Measurements from ENCODE around the gene LAGE3. TPM values are rescaled to one million over a fixed set of nuclear protein-coding genes. Genes with fewer than 3 reads are reported as not detected.
A peak's percentile ranks its signal among the peaks of the same experiment; 100 is the strongest.

Gene LAGE3
- total RNA-seq, 2 donors from 2014 or later = 20.2 to 27.4 TPM

- peak overlapping the region in 3 of 4 donors; percentile 46 to 61 (median 49) for H3K27ac ChIP-seq
These were observed 19.9 kb downstream of the LAGE3 start for GRCh38 chrX:154458954-154459778.

GRCh38 chrX:154458116-154458953, 20.7 kb downstream of the LAGE3 start, which contains the start of gene PLXNA3:
TSS of gene PLXNA3 (plus strand) at chrX:154458281. CDS start at chrX:154460184, 1,903 bp downstream.
- peak within 1 kb of the TSS; percentile 17 to 61 (median 48) for H3K27ac ChIP-seq

More at GRCh38 chrX:154458954-154459778, 19.9 kb downstream of the LAGE3 start:
- H3K4me1 ChIP-seq = no peaks in the 10 kb centered on the region
- no peaks in the 10 kb centered on the region for H3K36me3 ChIP-seq (replicated peaks in 1 of 2; ENCODE audit: insufficient read depth in 1 of 2, low read depth in 2 of 2)
- DNase-seq = peak in 2 of 4 donors; percentile 48 to 54
- no peaks in the 10 kb centered on the region for H3K9me3 ChIP-seq
- peak overlapping the region in 1 of 2 donors; percentile 15 for H3K4me3 ChIP-seq
- 24 to 58% methylated on average over 7 to 11 of the region's 15 CpGs for WGBS, 2 donors
- intact Hi-C loops (cut with DNase I) = no loop called here
- peak; percentile 52 for ATAC-seq
- no peak for TF ChIP-seq POLR2A (IDR thresholded peaks at IDR 0.05)
- TF ChIP-seq, protein P1, sequence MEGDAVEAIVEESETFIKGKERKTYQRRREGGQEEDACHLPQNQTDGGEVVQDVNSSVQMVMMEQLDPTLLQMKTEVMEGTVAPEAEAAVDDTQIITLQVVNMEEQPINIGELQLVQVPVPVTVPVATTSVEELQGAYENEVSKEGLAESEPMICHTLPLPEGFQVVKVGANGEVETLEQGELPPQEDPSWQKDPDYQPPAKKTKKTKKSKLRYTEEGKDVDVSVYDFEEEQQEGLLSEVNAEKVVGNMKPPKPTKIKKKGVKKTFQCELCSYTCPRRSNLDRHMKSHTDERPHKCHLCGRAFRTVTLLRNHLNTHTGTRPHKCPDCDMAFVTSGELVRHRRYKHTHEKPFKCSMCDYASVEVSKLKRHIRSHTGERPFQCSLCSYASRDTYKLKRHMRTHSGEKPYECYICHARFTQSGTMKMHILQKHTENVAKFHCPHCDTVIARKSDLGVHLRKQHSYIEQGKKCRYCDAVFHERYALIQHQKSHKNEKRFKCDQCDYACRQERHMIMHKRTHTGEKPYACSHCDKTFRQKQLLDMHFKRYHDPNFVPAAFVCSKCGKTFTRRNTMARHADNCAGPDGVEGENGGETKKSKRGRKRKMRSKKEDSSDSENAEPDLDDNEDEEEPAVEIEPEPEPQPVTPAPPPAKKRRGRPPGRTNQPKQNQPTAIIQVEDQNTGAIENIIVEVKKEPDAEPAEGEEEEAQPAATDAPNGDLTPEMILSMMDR (IDR thresholded peaks at IDR 0.05) = no peak
- H3K27me3 ChIP-seq = no peaks in the 10 kb centered on the region

GRCh38 chrX:154457491-154458115, 21.5 kb downstream of the LAGE3 start:
- WGBS, 2 donors = 2 to 11% methylated on average over 22 to 55 of the region's 65 CpGs
- intact Hi-C loops (cut with DNase I) = no loop called here
- ATAC-seq = peak; percentile 77
- Histone ChIP-seq H3K4me3 (no peak overlapping the region), H3K36me3 (replicated peaks in 1 of 2; ENCODE audit: insufficient read depth in 1 of 2, low read depth in 2 of 2) (no peaks in the 10 kb centered on the region), H3K27me3 (no peaks in the 10 kb centered on the region), H3K27ac (peak overlapping the region; percentile 17 to 61 (median 48)), H3K4me1 (no peaks in the 10 kb centered on the region), H3K9me3 (no peaks in the 10 kb centered on the region)
- peak; percentile 49 to 68 (median 52) for DNase-seq
- TF ChIP-seq POLR2A (IDR thresholded peaks at IDR 0.05) = no peak
- TF ChIP-seq, protein P1 (IDR thresholded peaks at IDR 0.05) = no peak

More at GRCh38 chrX:154458116-154458953, 20.7 kb downstream of the LAGE3 start, which contains the start of gene PLXNA3:
- peak in 1 of 3 donors; percentile 21 for TF ChIP-seq POLR2A (IDR thresholded peaks at IDR 0.05)
- TF ChIP-seq, protein P1 (IDR thresholded peaks at IDR 0.05) = no peak
- Histone ChIP-seq H3K4me1 (no peaks in the 10 kb centered on the region), H3K36me3 (replicated peaks in 1 of 2; ENCODE audit: insufficient read depth in 1 of 2, low read depth in 2 of 2) (no peaks in the 10 kb centered on the region), H3K9me3 (no peaks in the 10 kb centered on the region), H3K27me3 (no peaks in the 10 kb centered on the region), H3K4me3 (peak within 1 kb of the TSS; percentile 15 to 31)
- DNase-seq = peak in 3 of 4 donors; percentile 45 to 62 (median 48)
- 0% methylated on average over 2 to 18 of the region's 88 CpGs for WGBS, 2 donors
- intact Hi-C loops (cut with DNase I) = no loop called here
- peak; percentile 82 for ATAC-seq

- Histone ChIP-seq H3K9me3 (no peaks in the 10 kb centered on the region), H3K36me3 (replicated peaks in 1 of 2; ENCODE audit: insufficient read depth in 1 of 2, low read depth in 2 of 2) (peaks cover 0 to 6% of the 10 kb centered on the region in 2 donors), H3K4me3 (no peak overlapping the region), H3K27me3 (no peaks in the 10 kb centered on the region), H3K27ac (no peak overlapping the region), H3K4me1 (no peaks in the 10 kb centered on the region)
- WGBS, 2 donors = 94% methylated on average over 6 to 9 of the region's 9 CpGs
- ATAC-seq (no peak), DNase-seq (no peak)
- intact Hi-C loops (cut with DNase I) = no loop called here
- TF ChIP-seq, protein P1 (IDR thresholded peaks at IDR 0.05) = no peak
- no peak for TF ChIP-seq POLR2A (IDR thresholded peaks at IDR 0.05)
These were observed 26.3 kb downstream of the LAGE3 start for GRCh38 chrX:154452823-154453222.

Data from body of pancreas (tissue), 4 donors.